Ammon's horn (tissue), 1 donor: ENCODE results near the gene DSP.

Source experiments
- DNase-seq: peaks from one replicate; pipeline ENCODE4 v3.0.0-alpha.2; 2016; ENCODE audit warnings: low spot score

The DSP gene

DNA sequence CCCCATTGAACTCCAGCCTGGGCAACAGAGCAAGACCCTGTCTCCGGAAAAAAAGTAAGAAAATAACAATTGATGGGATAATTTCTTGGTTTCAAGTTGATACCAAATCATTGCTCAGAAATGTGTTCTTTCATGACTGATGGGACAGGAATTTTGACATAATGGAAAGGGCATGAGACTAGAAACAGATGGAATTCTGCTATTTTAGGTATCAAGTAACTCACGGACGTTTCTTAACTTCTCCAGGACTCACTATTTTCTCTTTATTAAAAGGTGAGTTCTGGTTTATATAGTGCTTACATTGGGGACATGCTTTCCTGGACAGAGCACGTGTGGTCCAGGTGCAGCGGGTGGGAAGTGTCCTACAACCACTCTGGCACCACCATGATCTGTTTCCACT, 6.0 kb upstream of the DSP start:
- DNase-seq = no peak

DNA sequence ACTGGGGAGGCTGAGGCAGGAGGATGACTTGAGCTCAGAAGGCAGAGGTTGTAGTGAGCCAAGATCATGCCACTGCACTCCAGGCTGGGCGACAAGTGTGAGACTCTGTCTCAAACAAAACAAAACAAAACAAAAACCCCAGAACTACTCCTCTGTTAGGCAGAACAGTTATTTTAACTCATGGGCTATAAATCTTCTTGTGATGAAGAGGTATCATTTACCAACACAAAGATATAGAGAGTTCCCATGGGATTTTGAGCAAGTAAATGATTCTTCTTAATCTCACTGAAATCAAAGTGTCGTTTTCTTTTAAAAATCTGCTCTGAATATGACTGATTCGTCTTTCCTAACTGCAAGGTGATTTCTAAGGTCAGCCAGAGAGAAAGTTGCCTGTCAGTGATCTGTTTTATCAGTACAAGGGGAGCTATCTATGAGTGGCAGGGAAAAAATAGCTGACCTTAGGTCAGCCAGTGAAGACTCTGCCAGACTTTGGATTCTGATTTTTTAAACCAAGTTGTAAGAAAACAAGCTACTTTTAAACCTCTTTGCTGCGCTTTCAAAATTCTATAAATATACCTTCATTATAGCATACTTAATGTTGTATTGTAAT, 3.8 kb upstream of the DSP start:
- DNase-seq = no peak

DNA sequence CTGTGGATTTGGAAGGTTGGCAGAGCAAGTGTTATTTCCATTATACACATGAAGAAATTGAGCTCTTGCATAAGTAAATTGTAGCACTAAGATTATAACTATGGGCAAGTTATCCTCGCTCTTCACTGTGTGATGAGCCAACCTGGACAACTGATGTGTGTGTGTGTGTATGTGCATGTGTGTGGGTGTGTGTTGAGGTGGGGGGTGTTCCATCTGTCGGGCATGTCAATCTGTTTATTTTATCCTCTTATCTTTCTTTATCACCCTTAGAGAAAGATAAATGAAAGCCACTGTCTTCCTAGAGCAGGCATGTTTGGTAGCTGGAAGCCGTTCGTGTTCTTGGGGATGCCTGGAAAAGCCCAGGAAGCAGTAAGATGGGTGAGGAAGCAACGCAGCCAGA, 3.0 kb upstream of the DSP start:
- DNase-seq = no peak

DNA sequence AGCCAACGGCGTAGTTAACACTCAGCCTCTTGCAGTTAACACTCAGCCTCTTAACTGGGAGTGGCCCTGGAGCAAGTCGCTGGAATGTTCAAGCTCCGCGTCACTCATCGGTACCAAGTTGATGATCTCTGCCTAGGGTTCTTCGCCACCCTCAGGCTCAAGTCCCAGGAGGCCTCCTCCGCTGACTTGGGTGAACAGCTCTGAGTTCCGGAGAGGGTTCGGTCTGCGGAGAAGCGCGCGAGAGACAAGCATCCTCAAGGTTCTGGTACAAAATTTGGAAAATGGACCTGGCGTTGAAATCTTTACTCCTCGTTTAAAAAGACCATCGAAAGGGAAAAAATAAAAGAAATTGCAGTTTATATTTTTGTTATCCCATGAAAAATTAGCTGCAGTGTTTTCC, 876 bp upstream of the DSP start:
- DNase-seq = no peak

DNA sequence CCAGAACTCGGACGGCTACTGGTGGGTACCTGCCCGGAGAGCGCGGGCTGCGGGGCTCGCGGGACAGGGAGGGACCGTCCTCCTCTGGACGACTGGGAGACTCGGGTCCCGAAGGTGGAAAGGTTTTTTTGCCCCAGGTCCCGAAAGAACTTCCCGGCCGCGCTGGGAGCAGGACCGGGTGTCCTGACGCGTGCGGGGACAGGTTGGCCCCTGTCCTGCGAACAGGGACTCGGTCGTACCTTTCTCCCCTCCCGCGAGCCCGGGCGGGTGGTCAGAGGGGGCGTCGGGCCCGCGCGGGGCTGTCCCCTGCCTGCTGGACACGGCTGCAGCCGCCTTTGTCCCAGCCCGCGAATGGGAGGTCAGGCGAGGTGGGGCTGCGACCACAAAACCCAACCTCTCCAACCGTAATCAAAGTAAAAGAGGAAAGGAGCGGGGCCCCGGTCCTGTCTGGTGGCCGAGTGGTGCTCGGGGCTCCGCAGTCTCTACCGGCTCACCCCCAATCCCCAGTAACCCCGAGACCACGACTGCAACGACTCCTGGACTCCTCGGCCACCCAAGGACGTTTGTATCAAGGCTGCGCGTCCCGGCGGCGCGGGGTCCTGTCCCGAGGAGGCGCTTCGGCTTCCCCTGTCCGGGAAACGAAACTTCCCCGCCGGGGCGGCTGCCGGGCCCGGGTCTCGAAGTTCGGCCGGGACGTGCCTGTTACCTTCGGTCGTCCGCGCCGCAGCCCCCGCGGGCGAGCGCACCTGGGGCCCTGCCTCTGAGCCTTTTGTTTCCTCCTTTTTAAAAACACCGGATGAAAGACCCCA, 798 bp downstream of the DSP start:
- no peak for DNase-seq

DNA sequence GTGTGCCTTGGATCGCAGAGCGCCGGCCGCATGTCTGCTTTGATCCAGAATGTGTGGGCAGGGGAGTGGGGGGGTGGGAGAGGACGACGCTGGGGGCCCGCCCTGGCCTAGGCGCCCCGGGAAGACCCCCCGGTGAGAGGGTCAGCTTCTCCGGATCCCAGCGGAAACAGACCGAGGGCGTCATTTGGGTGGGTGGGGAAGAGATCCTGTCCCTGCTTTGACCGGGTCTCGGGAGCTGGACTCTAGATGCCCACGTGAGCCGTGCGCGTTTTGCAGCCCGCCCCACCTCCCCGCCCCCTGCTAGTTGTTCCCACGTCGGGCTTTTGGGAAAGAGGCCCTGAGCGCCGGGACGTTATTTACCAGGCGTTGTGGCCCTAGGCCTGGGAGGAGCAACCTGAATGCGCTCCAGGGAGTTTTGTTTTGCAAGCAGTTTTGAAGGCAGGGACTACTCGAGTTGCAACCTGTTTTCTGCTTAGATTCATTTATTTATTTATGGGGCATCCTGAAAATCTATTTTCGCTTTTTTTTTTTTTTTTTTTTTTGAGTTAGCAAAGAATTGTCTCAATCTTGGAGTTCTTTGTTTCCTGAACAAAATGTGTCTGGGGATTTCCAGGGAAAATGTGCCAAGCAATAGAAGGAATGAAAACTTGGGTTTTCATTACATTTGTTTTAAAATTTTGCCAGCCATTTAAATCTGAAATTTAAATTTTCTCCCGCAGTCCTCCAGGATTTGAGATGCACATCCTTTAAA, 1.6 kb downstream of the DSP start:
- no peak for DNase-seq

DNA sequence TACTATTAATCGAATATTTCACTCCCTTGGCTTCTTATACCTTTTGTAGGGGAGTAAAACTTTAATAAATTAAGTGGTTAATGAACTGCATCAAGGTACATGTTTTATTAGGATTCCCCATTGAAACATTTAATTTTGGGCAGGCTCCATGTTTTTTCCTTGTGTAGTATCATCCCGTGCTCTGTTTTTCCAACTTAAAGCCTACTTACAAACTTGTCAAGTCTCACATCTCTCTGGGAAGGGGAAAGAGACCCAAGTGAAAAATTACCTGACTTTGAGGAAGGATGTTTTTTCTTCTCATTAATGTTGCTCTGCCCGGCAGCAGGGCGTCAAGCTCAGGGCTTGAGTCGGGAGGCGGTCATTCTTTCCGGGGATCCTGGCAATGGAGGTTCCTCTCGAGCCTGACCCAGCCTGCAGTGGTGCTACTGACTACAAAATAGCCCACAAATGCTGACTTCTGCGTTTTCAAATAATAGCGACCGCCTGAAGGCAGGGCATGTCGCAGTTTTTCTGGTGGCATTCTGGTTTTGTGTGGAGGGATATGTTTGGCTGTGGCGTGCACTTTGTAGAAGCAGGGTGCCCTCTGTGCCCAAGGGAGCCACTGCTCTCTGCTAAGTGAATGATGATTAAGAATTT, 2.4 kb downstream of the DSP start:
- DNase-seq = no peak

DNA sequence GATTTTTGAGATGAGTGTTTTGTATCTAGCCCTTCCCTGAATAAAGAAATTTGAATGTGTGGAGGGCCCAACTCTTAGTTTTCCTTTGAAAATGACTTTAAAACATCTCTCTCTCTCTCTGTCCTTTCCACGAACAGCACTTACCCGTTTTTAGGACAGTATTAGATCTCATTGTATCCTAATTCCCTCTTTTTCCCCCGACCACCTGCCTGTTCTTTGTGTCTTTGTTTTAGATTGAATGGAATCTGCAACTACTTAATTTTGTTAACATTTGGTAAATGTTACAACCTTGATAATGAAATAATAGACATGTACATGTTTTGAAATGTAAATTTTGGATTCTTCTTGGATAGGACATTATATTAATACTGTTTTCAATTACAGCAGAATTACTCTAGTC, 3.1 kb downstream of the DSP start:
- DNase-seq = no peak

DNA sequence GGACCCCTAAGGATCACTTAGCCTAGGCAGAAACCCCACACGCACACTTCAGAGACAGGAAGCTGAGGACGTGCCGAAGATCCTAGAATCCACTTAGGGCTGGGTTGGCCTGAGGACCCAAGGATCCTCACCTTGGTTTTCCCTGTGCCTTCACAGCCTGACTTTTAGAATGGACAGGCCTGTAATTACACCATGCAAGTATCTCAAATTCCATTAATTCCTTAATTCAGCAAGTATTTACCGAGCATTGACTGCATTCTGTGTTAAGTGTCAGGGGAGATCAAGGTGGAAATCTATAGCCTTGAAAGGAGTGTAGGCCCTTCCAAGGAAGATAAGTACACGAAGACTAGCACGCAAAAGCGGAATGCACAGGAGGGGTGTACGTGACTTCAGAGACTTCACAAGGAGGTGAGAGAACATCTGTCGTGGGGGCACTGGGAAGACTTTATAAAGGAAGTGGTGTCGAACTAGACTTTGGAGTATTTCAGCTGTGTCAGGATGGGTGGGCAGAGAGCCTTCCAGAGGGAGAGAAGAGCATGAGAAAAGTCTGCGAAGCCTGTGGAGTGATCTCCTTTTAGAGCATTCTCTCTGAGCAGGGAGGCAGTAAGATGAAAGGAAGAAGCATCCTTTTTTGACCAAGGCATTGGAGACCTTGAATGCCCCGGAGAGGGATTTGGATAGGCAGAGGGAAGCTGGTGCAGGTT, 4.0 kb downstream of the DSP start:
- no peak for DNase-seq

DNA sequence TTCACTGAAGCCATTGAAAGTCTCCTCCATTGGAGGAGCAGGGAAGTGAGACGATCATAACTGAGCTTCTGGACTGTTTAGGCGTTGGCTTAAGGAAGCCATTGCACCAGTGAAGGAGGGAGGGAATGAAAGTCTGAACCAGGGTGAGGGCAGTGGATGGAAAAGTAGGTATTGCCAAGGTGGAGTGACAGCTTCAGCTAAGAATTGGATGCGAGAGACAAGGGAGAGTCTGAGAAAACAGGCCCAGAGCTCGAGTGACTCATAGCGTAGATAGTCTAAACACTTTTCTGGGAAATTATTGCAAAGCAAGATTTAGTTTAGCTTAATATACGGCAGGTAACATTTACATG, 4.5 kb downstream of the DSP start:
- no peak for DNase-seq

DNA sequence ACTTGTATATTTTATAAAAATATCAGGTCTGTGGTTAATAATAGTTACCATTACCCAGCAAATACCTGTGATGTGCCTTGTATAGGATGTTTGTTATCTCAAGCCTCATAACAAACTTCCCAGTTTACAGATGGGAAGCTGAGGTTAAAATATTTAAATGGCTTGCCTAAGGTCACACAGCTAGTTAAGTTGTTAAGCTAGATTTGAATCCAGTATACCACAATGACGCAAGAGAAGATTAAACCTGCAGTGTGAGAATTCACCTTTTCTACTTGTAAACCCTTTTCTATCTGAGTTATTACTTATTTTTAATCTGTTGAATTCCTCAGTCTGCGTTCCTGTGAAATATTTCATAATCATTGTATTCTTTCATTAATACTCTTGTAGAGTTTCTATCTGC, 4.9 kb downstream of the DSP start:
- DNase-seq = no peak

DNA sequence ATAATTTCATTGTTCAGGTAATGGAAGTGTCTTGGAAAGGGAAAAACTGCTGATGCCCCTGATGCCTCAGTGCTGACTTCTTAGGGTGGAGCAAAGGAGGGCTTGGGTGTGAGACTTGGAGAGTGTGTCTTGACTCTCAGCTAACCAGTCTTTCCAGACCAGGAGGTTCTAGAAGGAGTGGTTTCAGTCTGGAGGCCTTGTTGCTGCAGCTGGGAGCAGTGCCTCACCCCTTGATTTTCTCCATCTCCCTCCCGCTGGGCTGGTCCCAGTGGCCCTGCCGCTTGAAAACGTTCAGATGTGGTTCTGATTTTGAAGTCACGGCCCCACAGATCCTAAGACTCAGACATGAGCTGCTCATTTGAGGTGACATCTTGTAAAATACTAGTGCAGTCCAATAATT, 5.4 kb downstream of the DSP start:
- DNase-seq = no peak

DNA sequence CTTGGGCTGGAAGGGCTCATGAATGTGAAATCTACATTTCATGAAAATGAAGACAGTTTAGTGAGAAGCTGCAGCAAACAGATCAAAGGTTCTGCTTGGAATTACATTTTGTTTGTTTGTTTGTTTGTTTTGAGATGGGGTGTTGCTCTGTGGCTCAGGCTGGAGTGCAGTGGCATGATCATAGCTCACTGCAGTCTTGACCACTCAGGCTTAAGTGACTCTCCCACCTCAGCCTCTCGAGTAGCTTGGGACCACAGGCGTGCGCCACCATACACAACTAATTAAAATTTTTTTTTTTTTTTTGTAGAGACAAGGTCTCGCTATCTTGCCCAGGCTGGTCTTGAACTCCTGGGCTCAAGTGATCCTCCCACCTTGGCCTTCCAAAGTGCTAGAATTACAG, 5.8 kb downstream of the DSP start:
- DNase-seq = no peak

DNA sequence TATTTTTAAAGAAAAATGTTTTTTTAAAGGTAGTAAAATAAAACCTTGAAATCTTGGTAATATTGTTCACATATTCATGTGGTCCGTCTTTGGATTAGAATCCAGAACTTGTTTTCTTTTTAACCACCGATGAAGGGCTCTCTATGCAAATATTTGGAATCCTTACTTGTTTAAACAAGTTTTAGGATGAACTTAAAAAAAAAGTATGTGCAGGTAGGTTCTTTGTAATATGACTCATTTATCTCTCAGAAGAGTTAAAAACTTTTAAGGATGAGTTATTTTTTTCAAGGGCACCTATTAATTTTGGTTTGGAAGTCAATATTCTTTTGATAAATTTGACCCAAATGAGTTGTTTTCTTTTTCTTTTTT, 8.9 kb downstream of the DSP start:
- no peak for DNase-seq

DNA sequence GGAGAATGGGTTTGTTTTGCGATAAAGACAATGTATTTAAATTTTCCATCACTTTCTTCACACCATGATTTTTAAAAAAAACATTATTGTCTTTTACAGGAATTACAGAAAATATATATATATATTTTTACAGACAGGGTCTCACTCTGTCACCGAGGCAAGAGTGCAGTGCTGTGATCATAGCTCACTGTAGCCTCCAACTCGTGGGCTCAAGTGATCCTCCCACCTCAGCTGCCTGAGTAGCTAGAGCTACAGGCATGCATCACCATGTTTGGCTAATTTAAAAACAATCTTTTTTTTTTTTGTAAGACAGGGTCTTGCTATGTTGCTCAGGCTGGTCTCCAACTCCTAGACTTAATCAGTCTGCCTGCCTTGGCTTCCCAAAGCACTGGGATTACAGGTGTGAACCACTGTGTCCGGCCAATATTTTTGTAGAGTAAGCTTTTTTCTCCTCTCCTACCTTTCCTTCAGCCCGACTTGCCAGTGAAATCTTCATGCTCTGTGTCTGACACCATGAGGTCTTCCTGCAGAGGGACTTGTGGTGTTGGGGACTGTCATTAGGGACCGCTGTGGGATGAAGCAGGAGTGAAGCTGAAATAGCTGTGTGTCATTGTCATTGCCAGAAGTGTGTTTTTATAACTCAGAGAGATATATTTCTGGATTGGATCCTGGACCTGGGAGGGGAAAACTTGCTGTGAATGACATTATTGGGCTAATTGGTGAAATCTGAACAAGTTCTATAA, 13.2 kb downstream of the DSP start:
- DNase-seq = no peak

DNA sequence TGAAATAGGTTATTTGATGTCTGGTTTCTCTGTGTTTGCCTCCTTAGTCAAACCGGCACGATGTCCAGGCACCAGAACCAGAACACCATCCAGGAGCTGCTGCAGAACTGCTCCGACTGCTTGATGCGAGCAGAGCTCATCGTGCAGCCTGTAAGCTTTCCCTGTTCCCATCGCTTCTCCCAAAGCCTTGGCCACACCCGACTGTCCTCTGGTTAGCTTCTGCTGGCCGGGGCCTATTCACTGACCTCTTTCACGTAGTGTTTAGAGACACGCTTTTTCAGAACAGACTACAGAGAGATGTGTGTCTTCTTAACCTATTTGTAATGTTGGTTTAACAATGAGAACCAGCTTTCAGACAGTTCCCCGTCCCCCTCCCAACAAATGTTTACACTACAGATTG, 14.2 kb downstream of the DSP start:
- DNase-seq = no peak

DNA sequence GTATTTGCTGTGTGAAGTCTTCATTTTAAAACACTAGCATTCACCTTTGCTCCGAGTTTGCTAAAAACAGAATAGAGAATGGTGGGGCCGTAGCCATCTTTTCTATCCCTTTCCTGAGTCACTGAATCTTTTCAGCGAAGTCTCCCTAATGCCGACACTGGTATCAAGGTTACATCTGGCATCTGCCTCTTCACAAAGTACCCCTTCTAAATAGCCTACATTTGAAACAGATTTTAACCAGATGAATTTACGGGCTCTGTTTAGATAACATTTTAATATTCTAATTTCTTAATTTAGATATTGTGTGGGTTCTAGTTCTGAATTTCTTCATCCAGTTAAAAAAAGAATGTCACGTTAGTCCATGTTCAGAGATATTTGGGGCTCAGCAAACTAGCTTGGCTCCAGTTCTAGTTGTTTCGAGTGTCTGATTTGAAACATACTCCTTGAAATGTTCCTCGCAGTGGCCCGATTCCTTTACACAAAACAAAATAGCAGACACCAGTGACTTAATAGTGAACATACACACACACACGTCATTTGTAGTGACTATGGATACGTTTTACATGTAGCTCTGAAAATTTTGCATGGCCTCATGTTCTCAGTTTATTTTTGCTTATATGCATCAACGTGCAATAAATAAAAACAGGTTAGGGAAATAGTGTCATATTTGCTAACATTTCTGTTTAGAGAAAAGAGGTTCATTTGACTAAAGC, 15.1 kb downstream of the DSP start:
- DNase-seq = no peak

DNA sequence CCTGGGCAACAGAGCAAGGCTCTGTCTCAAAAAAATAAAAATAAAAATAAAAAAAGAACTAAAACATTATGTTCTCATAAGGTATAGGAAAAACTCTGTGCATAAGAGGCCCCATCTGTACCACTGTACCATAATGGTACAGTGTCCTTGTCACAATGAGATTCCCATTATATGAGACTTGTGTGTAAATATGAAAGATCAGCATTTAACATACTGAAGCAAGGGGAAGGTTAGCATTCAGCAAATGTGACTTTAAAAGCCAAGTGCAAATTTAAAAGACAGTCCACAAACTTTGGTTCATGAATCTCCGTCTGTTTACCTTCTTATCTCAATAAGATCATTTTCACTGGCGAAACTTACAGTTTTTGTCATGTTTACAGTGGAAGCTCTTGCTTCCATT, 16.2 kb downstream of the DSP start:
- no peak for DNase-seq

DNA sequence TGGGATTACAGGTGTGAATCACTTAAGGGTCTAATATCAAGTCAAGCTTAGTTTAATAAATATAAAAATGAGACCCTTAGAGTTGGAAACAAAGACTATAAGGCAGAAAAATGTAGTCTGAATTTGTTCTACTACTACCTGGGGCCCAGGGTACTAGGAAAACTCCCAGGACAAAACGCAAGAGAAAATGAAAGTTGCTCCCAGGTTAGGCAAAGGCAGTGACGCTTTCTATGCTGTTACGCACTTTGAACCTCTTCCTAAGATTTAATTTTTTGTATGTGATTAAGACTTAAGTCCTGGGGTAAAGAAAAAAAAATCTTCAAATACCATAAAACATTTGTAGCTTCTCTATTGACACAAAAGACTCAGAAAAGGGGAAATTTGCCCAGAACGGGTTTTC, 17.3 kb downstream of the DSP start:
- DNase-seq = no peak

DNA sequence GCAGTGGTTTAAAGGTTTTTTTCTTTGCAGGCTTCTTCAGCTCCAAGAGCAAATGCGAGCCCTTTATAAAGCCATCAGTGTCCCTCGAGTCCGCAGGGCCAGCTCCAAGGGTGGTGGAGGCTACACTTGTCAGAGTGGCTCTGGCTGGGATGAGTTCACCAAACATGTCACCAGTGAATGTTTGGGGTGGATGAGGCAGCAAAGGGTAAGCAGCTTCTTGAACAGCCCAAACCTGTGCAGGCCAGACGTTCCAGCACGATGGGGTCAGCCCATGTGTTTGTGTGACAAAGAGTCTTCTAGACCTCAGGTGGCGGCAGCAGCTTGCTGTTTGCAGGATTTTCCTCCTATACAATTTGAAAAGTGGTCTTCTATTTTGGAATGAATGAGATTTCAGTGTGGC, 17.7 kb downstream of the DSP start:
- DNase-seq = no peak
